ENCODE data around the gene CTNNA3.

DNA sequence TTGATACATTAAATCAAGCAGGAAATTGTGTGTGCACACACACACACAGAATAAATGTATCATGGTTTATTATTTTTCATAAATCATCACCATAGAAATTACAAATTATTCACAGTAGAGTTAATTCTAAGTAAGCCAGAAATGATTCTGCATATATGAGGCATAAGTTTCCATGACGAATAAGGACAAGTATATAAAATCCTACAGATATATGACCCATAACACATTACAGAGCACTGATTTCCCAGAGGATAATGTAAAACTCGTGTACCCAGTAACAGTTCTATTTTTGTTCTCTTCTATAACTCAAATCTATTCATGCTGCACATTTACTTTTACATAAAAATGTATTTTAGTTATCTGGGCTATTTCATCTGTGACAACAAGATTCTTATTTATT, 600.5 kb downstream of the CTNNA3 start:
- TF ChIP-seq, protein P1, sequence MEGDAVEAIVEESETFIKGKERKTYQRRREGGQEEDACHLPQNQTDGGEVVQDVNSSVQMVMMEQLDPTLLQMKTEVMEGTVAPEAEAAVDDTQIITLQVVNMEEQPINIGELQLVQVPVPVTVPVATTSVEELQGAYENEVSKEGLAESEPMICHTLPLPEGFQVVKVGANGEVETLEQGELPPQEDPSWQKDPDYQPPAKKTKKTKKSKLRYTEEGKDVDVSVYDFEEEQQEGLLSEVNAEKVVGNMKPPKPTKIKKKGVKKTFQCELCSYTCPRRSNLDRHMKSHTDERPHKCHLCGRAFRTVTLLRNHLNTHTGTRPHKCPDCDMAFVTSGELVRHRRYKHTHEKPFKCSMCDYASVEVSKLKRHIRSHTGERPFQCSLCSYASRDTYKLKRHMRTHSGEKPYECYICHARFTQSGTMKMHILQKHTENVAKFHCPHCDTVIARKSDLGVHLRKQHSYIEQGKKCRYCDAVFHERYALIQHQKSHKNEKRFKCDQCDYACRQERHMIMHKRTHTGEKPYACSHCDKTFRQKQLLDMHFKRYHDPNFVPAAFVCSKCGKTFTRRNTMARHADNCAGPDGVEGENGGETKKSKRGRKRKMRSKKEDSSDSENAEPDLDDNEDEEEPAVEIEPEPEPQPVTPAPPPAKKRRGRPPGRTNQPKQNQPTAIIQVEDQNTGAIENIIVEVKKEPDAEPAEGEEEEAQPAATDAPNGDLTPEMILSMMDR (IDR thresholded peaks at IDR 0.05): no peak
- TF ChIP-seq POLR2A (IDR thresholded peaks at IDR 0.05): no peak
